ENCODE results near the gene TRIM50.
"Not testable (repeated sequence)": the region's sequence is repeated elsewhere in the genome, so short reads cannot be mapped to it uniquely, and the experiment has no call there.

Gene TRIM50

DNA sequence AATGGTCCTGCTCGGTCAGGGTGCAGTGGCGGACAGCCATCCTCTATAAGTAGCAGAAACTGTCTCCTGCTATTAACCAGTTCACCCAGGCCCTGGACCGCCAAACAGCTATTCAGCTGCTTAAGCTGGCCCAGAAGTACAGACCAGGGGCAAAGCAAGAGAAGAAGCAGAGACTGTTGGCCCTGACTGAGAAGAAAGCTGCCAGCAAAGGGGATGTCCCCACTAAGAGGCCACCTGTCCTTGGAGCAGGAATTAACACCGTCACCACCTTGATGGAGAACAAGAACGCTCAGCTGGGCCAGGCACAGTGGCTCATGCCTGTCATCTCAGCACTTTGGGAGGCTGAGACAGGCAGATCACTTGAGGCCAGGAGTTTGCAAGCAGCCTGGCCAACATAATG, 13.6 kb downstream of the TRIM50 start:
- no peak for DNase-seq (ENCODE audit: low read depth)

DNA sequence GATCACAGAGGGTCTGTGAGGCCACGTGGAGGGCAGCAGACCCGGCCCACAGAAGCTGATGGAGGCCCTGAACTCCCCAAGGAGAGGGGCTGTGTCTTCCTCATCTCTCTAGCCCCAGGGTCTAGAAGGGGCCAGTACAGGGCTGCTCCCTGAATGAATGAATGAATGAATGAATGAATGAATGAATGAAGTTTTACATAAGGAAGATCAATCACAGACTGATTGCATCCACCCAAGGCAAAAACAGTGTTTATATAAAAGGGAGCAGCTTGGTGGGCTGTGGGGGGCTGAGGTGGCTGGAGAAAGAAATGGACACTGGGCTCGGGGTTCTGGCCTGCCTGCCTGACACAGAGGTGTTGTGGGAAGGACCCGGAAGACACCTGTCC, 14.4 kb downstream of the TRIM50 start:
- no peak for DNase-seq (ENCODE audit: low read depth)

DNA sequence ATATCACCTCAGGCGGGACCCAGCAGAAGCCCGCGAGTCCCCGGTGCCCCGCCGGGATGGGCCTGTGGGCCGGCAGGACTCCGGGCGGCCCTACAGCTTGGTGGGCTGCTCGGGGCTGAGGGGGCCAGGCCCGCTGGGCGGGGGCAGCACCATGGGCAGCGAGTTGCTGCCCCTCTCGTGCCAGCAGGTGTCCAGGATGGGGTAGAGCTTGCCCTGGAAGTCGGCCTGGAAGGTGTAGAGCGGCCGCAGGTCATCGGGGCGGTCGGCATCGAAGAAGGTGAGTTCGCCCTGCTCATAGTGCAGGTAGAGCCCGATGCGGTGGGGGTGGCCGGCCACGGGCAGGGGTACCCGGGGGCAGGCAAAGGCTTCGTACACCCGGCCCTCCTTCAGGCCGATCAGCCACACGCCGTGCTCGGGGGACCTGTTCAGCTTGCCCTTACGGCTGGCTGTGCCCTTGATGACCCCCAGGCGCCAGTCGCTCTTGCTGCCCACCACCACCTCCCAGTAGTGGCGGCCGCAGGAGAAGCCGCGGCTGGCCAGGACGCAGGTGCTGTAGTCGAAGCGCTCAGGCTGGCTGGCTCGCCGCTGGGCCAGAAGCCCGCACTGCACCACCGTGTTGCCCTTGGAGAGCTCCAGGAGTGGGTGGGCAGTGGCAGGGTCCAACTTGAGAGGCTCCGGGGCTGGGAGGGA, 14.9 kb downstream of the TRIM50 start:
- no peak for DNase-seq (ENCODE audit: low read depth)

DNA sequence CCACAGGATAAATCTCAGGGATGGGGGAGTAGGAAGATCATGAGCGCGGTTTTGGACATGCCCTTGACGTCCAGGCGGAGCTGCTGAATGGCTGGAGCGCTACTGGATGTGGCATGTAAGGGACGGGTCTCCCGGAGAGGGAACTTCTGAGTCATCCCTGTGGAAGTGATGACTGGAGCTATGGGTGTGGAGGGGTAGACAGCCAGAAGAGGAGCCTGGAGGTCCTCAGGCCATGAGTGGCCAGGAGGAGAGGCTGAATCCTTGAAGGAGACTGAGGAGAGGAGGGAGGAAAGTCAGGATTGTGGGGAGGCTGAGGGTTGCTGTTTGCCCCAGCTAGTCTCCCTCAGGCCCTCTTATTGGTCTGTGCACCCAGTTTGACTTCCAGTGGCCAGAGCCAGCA, 16.5 kb downstream of the TRIM50 start:
- not testable (repeated sequence) for DNase-seq (ENCODE audit: low read depth)

DNA sequence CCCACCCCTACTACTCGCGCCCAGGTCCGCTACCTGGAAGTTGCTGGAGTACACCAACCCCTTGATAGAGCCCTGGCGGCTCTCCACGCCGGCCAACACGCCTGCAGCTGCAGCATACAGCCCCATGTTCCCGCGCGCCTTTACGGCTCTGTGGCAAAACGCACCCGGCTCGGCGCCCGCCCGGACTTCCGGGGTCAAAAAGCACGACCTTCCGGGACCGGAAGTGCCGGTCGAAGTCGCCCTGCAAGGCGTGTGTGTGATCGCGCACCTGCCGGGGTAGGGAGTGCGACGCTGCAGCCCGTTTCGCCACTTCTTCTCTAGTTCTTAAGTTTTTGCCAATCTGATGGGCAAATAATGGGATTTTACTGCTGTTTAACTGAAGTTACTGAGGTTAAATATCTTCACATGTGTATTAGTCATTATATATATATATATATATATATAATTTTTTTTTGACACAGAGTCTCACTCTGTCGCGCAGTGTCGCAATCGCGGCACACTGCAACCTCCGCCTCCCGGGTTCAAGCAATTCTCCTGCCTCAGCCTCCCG, 19.1 kb downstream of the TRIM50 start, which contains the start of gene NSUN5:
Gene NSUN5 (minus strand): TSS at position 162 of the 550 bp plus-strand sequence. CDS start 36 bp downstream, at position 126.
- peak; percentile 81 for DNase-seq (ENCODE audit: low read depth)

DNA sequence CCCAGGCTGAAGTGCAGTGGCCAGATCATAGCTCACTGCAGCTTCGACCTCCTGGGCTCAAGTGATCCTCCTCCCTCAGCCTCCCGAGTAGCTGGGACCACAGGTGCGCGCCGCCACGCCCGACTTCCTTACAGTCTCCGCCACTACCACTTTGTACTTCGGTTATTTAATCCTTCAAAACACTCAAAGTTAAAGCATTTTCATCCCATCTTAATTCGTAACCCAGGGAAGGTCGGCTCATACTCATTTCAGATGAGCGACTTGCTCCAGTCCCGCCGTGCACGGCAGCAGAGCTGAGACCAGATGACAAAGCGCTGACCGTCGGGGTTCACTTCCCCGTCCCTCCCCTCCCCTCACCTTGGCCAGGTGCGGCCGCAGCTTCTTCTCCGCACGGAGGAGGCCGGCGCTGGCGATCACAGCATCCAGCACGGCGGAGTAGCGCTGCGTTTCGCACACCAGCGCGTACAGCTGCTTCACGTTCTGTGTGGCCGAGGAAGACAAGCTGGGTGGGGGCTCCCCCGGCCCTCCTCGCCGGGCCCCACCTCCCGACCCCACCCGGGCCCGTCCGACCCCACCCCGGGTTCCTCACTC, 19.7 kb downstream of the TRIM50 start:
- no peak for DNase-seq (ENCODE audit: low read depth)

DNA sequence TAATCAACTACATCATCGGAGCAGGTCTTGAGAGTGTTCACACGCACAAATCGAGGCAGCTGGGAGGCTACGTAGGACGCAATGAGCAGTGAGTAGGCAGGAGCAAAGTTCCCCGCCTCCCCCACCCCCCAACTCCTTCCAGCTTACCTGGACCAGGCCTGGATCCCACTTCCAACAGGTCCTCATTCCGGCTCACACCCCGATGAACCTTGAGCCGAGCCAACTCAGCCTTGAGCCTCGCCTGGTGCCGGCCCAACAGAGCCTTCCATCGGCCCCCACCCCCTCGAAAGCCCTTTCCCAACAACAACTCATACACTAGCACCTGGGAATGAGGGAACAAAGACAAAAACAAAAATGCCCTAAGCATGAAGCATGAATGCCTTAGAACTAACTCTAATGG, 20.4 kb downstream of the TRIM50 start:
- no peak for DNase-seq (ENCODE audit: low read depth)

DNA sequence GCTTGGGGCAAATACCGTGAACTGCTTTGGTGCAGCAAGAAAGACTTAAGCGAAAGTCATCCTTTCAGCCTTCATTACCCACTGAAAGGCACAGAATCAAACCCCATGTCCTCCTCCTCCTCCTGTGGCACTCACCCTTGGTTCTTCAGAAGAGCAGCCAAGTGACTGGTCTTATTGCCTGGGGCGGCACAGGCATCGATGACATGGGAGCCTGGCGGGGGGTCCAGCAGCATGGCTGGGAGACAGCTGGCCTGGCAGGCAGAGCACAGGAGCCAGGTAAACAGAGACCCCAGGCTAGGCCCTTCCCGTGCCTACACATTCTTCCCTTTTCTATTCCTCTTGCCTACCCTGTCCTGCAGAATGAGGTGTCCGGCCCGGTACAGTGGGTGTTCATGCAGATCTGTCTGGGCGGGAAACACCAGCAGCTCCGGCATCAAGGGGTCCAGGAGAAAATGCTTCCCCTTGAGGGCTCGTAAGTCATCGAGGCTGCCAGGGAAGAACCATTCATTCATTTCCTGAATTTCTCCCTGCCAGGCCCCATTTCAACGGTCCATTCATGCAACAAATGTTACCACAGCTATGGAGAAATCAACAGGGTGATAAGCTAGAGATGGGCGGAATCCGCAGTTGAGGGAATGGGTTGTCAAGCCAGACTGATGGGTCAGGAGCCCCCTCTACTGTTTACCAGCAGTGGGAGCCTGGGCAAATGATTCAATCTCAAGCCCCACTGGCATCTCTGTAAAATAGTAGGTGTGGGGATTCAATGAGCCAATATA, 23.1 kb downstream of the TRIM50 start:
- not testable (repeated sequence) for DNase-seq (ENCODE audit: low read depth)

DNA sequence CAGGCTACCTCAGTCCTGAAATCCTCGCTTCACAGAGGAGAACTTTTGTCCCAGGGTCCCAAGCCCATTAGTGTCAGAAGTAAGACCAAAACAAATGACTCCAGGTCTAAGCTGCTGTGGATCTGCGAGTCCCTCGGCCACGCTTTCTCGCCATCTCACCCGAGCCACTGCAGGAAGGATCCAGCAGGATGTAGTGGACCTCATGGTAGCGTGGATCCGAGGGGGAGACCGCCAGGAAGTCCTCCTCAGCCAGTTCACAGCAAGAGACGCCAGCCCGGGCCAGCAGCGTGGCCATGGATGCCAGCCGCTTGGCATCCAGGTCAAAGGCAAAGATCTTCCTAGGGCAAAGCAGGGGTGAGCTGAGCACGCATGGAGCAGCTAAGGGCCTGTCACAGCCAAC, 23.8 kb downstream of the TRIM50 start:
- no peak for DNase-seq (ENCODE audit: low read depth)

DNA sequence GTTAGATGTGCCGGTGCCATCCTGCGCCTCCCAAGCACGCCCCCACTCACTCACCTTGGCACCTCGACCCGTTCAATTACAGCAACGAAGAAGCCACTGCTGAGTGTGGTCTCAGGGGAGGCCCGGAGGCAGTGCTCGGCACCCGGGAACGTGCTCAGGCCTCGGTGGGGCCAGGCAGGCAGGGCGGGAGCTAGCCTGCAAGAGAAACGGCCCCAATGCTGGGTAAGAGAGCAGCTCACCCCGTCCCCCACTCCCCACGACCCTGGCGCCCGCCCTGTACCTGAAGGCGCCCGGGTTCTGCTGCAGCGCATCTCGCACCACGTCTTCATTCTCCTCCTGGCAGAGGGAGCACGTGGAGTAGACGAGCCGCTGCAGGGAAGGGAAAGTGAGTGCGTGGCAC, 24.3 kb downstream of the TRIM50 start:
- DNase-seq (ENCODE audit: low read depth) = no peak

DNA sequence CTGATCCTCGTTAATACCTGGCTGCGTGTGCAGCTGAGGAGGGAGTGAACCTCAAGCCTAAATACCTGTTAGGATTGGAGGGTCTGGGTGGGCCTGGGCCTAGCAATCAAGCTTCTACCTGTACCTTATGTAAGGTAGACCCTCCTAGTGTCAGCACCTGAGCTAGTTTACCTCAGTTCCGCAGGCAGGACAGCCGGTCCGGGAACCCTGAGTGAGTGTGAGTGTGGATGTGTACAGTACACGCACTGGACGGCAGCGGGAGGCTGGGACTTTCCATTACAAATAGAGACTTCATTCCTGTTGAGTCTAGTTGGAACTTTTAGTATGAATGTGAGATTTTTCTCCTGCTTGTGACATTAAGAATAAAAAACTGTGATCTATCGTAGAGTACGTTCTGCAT, 25.0 kb downstream of the TRIM50 start:
- not testable (repeated sequence) for DNase-seq (ENCODE audit: low read depth)

DNA sequence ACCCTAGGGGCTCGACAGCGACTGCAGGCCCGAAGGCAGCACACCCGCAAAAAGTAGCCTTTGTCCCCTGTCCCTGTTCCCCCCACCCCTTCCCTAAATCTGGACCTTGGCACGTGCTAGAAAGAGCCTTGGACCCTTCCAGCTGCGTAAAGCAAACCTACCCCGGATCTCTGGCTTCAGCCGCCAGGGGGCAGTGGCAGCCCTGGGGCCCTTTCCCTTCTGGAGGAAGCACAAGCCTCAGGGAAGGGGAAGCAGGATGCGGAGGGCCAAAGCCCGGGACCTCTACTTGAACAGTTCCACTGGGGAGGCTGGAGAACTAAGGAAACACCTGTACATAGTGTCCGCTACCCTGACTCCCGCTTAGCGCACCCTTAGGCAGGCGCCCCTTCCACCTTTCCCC, 26.8 kb downstream of the TRIM50 start:
- DNase-seq (ENCODE audit: low read depth) = not testable (repeated sequence)

DNA sequence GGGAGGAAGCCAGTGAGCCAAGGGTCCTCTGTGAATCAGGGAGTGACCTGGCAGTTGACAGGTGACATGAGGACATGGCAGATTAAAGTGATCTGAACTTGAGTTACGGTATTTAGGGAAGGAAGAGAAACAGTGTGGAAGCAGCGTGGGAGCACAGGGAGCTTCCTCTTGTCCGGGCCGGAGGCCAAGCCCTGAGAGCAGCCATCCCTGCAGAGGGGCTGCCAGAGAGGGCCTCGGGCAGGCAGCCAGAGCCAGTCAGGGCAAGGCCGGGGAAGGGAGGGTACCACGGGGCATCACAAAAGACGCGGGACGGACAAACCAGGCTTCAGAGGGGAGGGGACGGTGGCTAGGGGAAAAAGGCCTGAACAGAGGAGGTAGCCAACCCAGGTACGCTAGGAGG, 28.1 kb downstream of the TRIM50 start:
- not testable (repeated sequence) for DNase-seq (ENCODE audit: low read depth)

DNA sequence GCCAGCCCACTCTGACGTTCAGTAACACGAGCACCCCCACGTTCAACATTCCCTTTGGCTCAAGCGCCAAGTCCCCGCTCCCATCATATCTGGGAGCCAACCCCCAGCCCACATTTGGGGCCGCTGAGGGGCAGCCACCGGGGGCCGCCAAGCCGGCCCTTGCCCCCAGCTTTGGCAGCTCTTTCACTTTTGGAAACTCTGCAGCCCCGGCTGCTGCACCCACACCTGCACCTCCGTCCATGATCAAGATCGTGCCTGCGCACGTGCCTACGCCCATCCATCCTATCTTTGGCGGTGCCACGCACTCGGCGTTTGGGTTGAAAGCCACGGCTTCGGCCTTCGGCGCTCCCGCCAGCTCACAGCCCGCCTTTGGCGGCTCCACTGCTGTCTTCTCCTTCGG, 30.2 kb downstream of the TRIM50 start:
- DNase-seq (ENCODE audit: low read depth) = not testable (repeated sequence)

DNA sequence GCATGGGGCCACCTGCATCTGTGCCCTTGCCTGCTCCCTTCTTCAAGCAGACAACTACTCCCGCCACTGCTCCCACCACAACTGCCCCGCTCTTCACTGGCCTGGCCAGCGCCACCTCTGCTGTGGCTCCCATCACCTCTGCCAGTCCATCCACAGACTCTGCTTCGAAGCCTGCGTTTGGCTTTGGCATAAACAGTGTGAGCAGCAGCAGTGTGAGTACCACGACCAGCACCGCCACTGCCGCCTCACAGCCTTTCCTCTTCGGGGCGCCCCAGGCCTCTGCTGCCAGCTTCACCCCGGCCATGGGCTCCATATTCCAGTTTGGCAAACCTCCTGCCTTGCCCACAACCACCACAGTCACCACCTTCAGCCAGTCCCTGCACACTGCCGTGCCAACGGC, 30.6 kb downstream of the TRIM50 start:
- not testable (repeated sequence) for DNase-seq (ENCODE audit: low read depth)

DNA sequence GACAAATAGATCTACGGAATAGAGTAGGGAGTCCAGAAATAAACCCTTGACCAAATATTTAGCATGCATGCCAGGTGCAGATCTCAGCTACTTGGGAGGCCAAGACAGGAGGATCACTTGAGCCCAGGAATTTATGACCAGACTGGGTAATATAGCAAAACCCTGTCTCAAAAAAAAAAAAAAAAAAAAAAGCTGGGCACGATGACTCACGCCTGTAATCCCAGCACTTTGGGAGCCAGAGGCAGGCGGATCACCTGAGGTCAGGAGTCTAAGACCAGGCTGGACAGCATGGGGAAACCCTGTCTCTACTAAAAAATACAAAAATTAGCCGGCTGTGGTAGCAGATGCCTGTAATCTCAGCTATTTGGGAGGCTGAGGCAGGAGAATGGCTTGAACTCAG, 50.7 kb downstream of the TRIM50 start:
- DNase-seq (ENCODE audit: low read depth) = not testable (repeated sequence)

DNA sequence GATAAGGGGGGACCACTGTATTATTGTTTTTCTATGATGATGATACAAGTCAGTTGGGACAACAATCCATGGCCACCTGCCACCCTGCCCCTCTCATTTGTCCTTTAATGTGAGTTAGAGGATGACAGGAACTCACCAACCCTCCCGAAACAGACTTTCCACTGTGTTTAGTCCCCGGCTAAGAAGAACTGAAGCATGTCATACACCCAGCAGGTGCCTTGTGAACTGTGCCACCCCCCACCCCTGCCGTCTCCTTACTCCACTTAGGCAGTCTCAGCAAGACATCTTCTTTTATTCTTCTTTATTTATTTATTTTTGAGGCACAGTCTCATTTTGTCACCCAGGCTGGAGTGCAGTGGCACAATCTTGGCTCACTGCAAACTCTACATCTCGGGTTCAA, 60.1 kb downstream of the TRIM50 start:
- DNase-seq (ENCODE audit: low read depth) = not testable (repeated sequence)

DNA sequence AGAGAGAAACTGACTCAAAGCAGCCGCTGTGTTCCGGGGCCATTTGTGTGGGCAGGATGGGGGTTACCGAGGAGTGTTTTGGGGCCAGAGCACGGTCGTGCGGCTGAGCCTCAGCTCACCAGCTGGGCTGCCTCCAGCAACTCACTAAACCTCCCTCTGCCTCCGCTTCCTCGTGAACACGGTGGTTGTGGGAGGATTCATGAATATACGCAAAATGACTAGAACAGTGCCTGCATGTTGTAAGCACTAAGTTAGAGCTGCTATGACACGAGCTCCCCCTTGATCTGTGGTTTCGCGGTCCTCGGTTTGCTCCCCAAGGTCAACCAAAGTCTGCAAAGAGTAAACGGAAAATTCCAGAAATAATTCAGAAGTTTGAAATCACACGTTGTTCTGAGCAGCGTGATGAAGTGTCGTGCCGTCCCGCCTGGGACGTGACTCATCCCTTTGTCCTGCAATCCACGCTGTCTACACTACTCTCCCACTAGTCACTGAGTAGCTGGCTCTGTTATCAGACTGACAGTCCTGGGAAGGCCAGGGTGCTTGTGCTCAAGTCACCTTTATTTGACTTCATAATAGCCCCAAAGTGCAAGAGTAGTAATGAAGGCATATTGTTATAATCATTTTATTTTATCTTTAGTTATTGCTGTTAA, 61.0 kb downstream of the TRIM50 start:
- DNase-seq (ENCODE audit: low read depth) = not testable (repeated sequence)
